GM19035 (cell line): Measurements from ENCODE around the gene ABR.
"Not testable (repeated sequence)": the region's sequence is repeated elsewhere in the genome, so short reads cannot be mapped to it uniquely, and the experiment has no call there.

ENCODE experiments used
- ATAC-seq: cut with Tn5 transposase; IDR thresholded peaks from one replicate; pipeline ENCODE4 v1.9.1; 2021; ENCODE audit not compliant: unreplicated experiment

Gene ABR

GRCh38 chr17:973053-973452 is 206.7 kb downstream of the ABR start:
- no peak for ATAC-seq

- not testable (repeated sequence) for ATAC-seq
Measured at GRCh38 chr17:971861-972260, 207.9 kb downstream of the ABR start.

GRCh38 chr17:970364-970763 is 209.4 kb downstream of the ABR start:
- no peak for ATAC-seq

- no peak for ATAC-seq
Measured at GRCh38 chr17:969811-970355, 209.9 kb downstream of the ABR start.

GRCh38 chr17:968812-969730 is 210.7 kb downstream of the ABR start:
- ATAC-seq: no peak

GRCh38 chr17:967122-967521 is 212.7 kb downstream of the ABR start:
- no peak for ATAC-seq

DNA sequence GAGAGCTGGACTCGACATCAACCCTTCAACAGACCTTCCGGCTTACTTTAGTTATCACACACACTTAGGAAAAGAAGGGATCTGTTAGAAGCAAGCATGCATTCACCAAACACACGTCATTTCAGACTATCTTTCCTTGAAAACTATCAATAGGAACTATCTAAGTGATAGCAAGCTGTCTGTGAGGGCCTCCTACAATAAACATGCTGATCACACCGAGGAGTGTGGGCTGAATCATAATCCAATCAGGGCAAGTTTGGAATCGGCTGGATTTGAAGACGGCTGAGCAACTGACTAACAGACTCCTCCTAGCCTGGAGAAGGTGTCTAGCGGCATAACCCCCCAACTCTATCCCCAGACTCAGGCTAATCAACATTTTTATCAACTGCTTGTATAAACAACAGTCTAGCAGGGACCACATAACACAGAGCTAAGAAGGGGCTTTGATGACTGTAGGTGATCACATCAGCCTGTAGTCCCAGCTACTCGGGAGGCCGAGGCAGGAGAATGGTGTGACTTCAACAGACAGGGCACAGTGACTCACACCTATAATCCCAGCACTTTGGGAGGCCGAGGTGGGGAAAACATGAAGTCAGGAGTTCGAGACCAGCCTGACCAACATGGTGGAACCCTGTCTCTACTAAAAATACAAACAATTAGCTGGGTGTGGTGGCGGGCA is 214.3 kb downstream of the ABR start:
- no peak for ATAC-seq

GRCh38 chr17:964876-965275 is 214.9 kb downstream of the ABR start:
- no peak for ATAC-seq

GRCh38 chr17:962670-963069 is 217.1 kb downstream of the ABR start:
- ATAC-seq: no peak

GRCh38 chr17:962166-962565 is 217.6 kb downstream of the ABR start:
- ATAC-seq: no peak

- no peak for ATAC-seq
Measured at GRCh38 chr17:958712-959451, 220.9 kb downstream of the ABR start.

GRCh38 chr17:957856-958421 is 221.8 kb downstream of the ABR start:
- ATAC-seq: no peak

DNA sequence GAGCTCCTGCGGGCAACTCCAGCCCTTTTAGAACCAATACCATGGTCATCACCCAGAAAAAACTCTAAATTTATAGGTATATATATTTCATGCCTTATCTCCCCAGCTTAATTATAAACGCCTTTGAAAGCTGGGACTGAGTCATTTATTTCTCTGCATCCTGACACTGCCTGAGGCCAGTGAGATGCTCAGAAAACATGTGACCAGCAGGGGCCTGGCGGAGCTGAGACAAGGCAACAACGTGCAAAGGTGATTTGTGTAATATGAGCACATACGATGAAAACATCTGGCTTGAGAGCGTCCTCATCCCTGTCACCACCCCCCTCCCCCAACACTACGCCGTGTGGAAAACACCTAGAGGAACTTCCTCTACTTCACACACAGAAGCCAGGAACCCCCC is 222.9 kb downstream of the ABR start:
- no peak for ATAC-seq

- no peak for ATAC-seq
Measured at GRCh38 chr17:954431-955164, 225.2 kb downstream of the ABR start.

DNA sequence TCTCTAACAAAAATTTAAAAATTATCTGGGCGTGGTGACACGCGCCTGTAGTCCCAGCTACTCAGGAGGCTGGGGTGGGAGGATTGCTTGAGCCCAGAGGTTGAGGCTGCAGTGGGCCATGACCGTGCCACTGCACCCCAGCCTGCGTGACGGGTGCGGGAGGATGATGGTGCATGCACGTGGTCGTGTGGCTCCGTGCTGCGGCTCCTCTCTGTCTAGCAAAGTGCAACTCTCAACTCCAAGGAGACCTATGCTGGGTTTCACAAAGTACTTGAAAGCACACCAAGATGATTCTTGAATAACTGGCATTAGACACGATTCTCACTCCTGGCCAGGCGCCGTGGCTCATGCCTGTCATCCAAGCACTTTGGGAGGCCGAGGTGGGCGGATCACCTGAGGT is 226.0 kb downstream of the ABR start:
- ATAC-seq: no peak
